ENCODE results near the gene SPRY1. TPM values are rescaled to one million over a fixed set of nuclear protein-coding genes. Genes with fewer than 3 reads are reported as not detected.

The SPRY1 gene
- total and polyA plus RNA-seq, 2 experiments from 2014 or later = 1.3 to 3.9 TPM

DNA sequence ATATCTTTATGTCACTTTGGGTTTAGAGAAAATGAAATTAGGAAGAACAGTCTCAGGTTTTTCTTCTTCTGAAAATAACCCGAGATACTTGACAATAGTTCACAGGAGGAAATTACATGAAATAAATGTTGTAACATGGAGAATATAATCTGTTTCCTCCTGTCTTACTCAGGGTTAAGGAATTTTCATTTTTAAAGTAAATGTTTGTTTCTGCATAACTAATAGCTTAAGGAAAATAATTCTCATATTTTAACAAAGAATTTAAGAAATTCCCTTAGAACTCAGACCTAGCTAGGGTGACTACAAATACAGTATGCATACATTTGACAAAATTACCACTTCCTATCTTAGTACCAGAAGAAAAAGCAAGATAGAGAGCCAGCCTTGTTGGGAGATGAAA lies 17.2 kb upstream of the SPRY1 start:
- Histone ChIP-seq H2AFZ (0 out of 2 replicates have a peak overlapping the region, but pooled peaks have one; percentile 26), H3K9me2 (ENCODE audit: insufficient read depth) (no peaks in the 10 kb centered on the region), H3K36me3 (ENCODE audit: low read depth) (no peaks in the 10 kb centered on the region), H3K27me3 (replicated peaks; ENCODE audit: insufficient read depth) (no peaks in the 10 kb centered on the region), H3K79me2 (ENCODE audit: insufficient read depth) (no peaks in the 10 kb centered on the region), H3K4me2 (ENCODE audit: unreplicated experiment) (no peak overlapping the region), H3K27ac (no peak overlapping the region), H3K9ac (no peak overlapping the region), H3K4me1 (ENCODE audit: insufficient read depth) (peaks cover 6% of the 10 kb centered on the region; the same call in 1 of the 2 replicates), H3F3A (ENCODE audit: insufficient read depth) (no peaks in the 10 kb centered on the region), H3K4me3 (no peak overlapping the region), H4K20me1 (ENCODE audit: insufficient read depth) (no peaks in the 10 kb centered on the region), H3K9me3 (ENCODE audit: low read depth) (no peaks in the 10 kb centered on the region)
- no peak for DNase-seq
- in situ Hi-C loops (cut with MboI) = loop anchor here (25.0 kb wide), 1 partner anchor 242 kb away; no protein-coding TSS in a partner anchor
- 87 to 98% methylated on average over 1 of the region's 1 CpG for WGBS, 2 experiments (ENCODE audit: low coverage in 1 of 2, low lambda C conversion rate in 2 of 2, missing lambda C conversion rate in 2 of 2)
- TF ChIP-seq EZH2phosphoT487 (IDR thresholded peaks at IDR 0.05; ENCODE audit: insufficient read depth, low read depth) (no peak), EZH2 (IDR thresholded peaks at IDR 0.05; ENCODE audit: insufficient read depth, poor library complexity, severe bottlenecking) (no peak)

GRCh38 chr4:123380728-123381716 lies 15.6 kb upstream of the SPRY1 start:
- Histone ChIP-seq H3K9ac (no peak overlapping the region), H3K9me2 (ENCODE audit: insufficient read depth) (no peaks in the 10 kb centered on the region), H3K36me3 (ENCODE audit: low read depth) (no peaks in the 10 kb centered on the region), H3F3A (ENCODE audit: insufficient read depth) (no peaks in the 10 kb centered on the region), H3K4me3 (no peak overlapping the region), H3K27me3 (replicated peaks; ENCODE audit: insufficient read depth) (no peaks in the 10 kb centered on the region), H3K4me2 (ENCODE audit: unreplicated experiment) (no peak overlapping the region), H4K20me1 (ENCODE audit: insufficient read depth) (no peaks in the 10 kb centered on the region), H3K79me2 (ENCODE audit: insufficient read depth) (no peaks in the 10 kb centered on the region), H3K9me3 (ENCODE audit: low read depth) (no peaks in the 10 kb centered on the region), H2AFZ (no peak overlapping the region), H3K27ac (no peak overlapping the region), H3K4me1 (ENCODE audit: insufficient read depth) (peaks cover 6% of the 10 kb centered on the region; the same call in 1 of the 2 replicates)
- 90 to 95% methylated on average over 3 of the region's 3 CpGs for WGBS, 2 experiments (ENCODE audit: low coverage in 1 of 2, low lambda C conversion rate in 2 of 2, missing lambda C conversion rate in 2 of 2)
- DNase-seq = no peak
- in situ Hi-C loops (cut with MboI) = loop anchor here (25.0 kb wide), 1 partner anchor 244 kb away; no protein-coding TSS in a partner anchor
- TF ChIP-seq EZH2phosphoT487 (IDR thresholded peaks at IDR 0.05; ENCODE audit: insufficient read depth, low read depth) (no peak), EZH2 (IDR thresholded peaks at IDR 0.05; ENCODE audit: insufficient read depth, poor library complexity, severe bottlenecking) (no peak)

GRCh38 chr4:123381996-123382395 lies 14.6 kb upstream of the SPRY1 start:
- DNase-seq = no peak
- Histone ChIP-seq H3K4me1 (ENCODE audit: insufficient read depth) (peaks cover 6% of the 10 kb centered on the region; the same call in 1 of the 2 replicates), H3K4me3 (no peak overlapping the region), H3K4me2 (ENCODE audit: unreplicated experiment) (no peak overlapping the region), H3K27me3 (replicated peaks; ENCODE audit: insufficient read depth) (no peaks in the 10 kb centered on the region), H3K9me2 (ENCODE audit: insufficient read depth) (no peaks in the 10 kb centered on the region), H3K9ac (no peak overlapping the region), H4K20me1 (ENCODE audit: insufficient read depth) (no peaks in the 10 kb centered on the region), H2AFZ (no peak overlapping the region), H3F3A (ENCODE audit: insufficient read depth) (no peaks in the 10 kb centered on the region), H3K79me2 (ENCODE audit: insufficient read depth) (no peaks in the 10 kb centered on the region), H3K9me3 (ENCODE audit: low read depth) (no peaks in the 10 kb centered on the region), H3K36me3 (ENCODE audit: low read depth) (no peaks in the 10 kb centered on the region), H3K27ac (no peak overlapping the region)
- TF ChIP-seq EZH2 (IDR thresholded peaks at IDR 0.05; ENCODE audit: insufficient read depth, poor library complexity, severe bottlenecking) = no peak
- no peak for TF ChIP-seq EZH2phosphoT487 (IDR thresholded peaks at IDR 0.05; ENCODE audit: insufficient read depth, low read depth)
- 74 to 75% methylated on average over 5 of the region's 5 CpGs for WGBS, 2 experiments (ENCODE audit: low coverage in 1 of 2, low lambda C conversion rate in 2 of 2, missing lambda C conversion rate in 2 of 2)
- in situ Hi-C loops (cut with MboI) = loop anchor here (25.0 kb wide), 1 partner anchor 245 kb away; no protein-coding TSS in a partner anchor

GRCh38 chr4:123383566-123383965 lies 13.0 kb upstream of the SPRY1 start:
- Histone ChIP-seq H3K27me3 (replicated peaks; ENCODE audit: insufficient read depth) (no peaks in the 10 kb centered on the region), H3K79me2 (ENCODE audit: insufficient read depth) (no peaks in the 10 kb centered on the region), H3K27ac (no peak overlapping the region), H3K4me3 (no peak overlapping the region), H3K9me2 (ENCODE audit: insufficient read depth) (no peaks in the 10 kb centered on the region), H3K9me3 (ENCODE audit: low read depth) (no peaks in the 10 kb centered on the region), H3F3A (ENCODE audit: insufficient read depth) (no peaks in the 10 kb centered on the region), H2AFZ (no peak overlapping the region), H3K9ac (no peak overlapping the region), H4K20me1 (ENCODE audit: insufficient read depth) (no peaks in the 10 kb centered on the region), H3K4me1 (ENCODE audit: insufficient read depth) (peaks cover 6% of the 10 kb centered on the region; the same call in 1 of the 2 replicates), H3K36me3 (ENCODE audit: low read depth) (no peaks in the 10 kb centered on the region), H3K4me2 (ENCODE audit: unreplicated experiment) (no peak overlapping the region)
- no peak for TF ChIP-seq EZH2 (IDR thresholded peaks at IDR 0.05; ENCODE audit: insufficient read depth, poor library complexity, severe bottlenecking)
- TF ChIP-seq EZH2phosphoT487 (IDR thresholded peaks at IDR 0.05; ENCODE audit: insufficient read depth, low read depth) = no peak
- in situ Hi-C loops (cut with MboI) = loop anchor here (25.0 kb wide), 1 partner anchor 246 kb away; no protein-coding TSS in a partner anchor
- 72 to 75% methylated on average over 3 of the region's 3 CpGs for WGBS, 2 experiments (ENCODE audit: low coverage in 1 of 2, low lambda C conversion rate in 2 of 2, missing lambda C conversion rate in 2 of 2)
- no peak for DNase-seq

Measured in GM23248 (cell line).